Transverse colon (tissue), 4 donors: ENCODE measurements around the gene RAD51C. TPM values are rescaled to one million over a fixed set of nuclear protein-coding genes. Genes with fewer than 3 reads are reported as not detected.

Source experiments
- DNase-seq: peaks from one replicate; pipeline ENCODE4 v3.0.0-alpha.2; 2019
- H3K27ac ChIP-seq, 4 donors: fragments of 200-600 bp; sonication (generic); 2 replicates each; pipeline ENCODE4 v1.5.1; 2016 to 2018; ENCODE audit warnings: inconsistent platforms in 4 of 4
- H3K27me3 ChIP-seq: fragments of 200-600 bp; sonication (generic); 2 replicates; pipeline ENCODE4 v1.5.1; 2017; ENCODE audit warnings: inconsistent platforms
- H3K36me3 ChIP-seq, 4 donors: fragments of 200-600 bp; sonication (generic); 2 replicates each; pipeline ENCODE4 v1.5.1; 2017 to 2019; ENCODE audit warnings: inconsistent platforms in 4 of 4
- H3K4me1 ChIP-seq, 4 donors: fragments of 200-600 bp; sonication (generic); 2 replicates each; pipeline ENCODE4 v1.5.1; 2017 to 2020; ENCODE audit warnings: inconsistent platforms in 4 of 4
- H3K4me3 ChIP-seq, 4 donors: fragments of 200-600 bp; sonication (generic); 1 replicate in 1 of 4; 2 replicates in 3 of 4; pipeline versions ENCODE4 v1.5.1 to v1.6.1; 2017 to 2019; ENCODE audit warnings: inconsistent platforms in 4 of 4
- H3K9me3 ChIP-seq, 2 donors: fragments of 200-600 bp; sonication (generic); 2 replicates each; pipeline ENCODE4 v1.5.1; 2017 to 2019; ENCODE audit warnings: inconsistent platforms in 2 of 2
- CTCF ChIP-seq, 5 experiments: fragments of 200-600 bp in 3 of 5; fragments of 450-650 bp in 2 of 5; sonication (generic) in 3 of 5; IDR thresholded peaks; 1 replicate in 2 of 5; 2 replicates in 3 of 5; pipeline ENCODE4 v1.5.1; 2016 to 2017; ENCODE audit warnings: antibody characterized with exemption in 5 of 5, inconsistent platforms in 3 of 5, mild to moderate bottlenecking in 2 of 5, moderate library complexity in 1 of 5
- EP300 ChIP-seq: sonication (generic); formaldehyde crosslinking; IDR thresholded peaks from one replicate; pipeline ENCODE4 v1.6.1; 2017; ENCODE audit warnings: antibody characterized with exemption, low read depth
- POLR2A ChIP-seq: fragments of 450-650 bp; IDR thresholded peaks from one replicate; pipeline ENCODE4 v1.6.1; 2016; ENCODE audit warnings: antibody characterized with exemption, mild to moderate bottlenecking, moderate library complexity
- POLR2AphosphoS5 ChIP-seq, 3 donors: sonication (generic); formaldehyde crosslinking; IDR thresholded peaks; one replicate each; pipeline ENCODE4 v1.6.1; 2016; ENCODE audit warnings: antibody characterized with exemption in 3 of 3
- WGBS, 2 donors: methylation state at CpG; one replicate each; pipeline ENCODE4 v1.1.5; 2018; ENCODE audit warnings: low coverage in 1 of 2; 5-methylcytosine and 5-hydroxymethylcytosine counted together
- in situ Hi-C, 4 donors: fragments of 200-750 bp; cut with MboI; loops; one replicate each; pipeline versions ENCODE4 v1.15.0 to v1.15.1; 2017; ENCODE audit warnings: low sequenced_read_pairs in 3 of 4, low pct_ligation_motif_present in 1 of 4, low pct_unique_long_range_greater_than_20kb in 1 of 4
- intact Hi-C: fragments of 100-400 bp; cut with DNase I; formaldehyde crosslinking; loops from one replicate; pipeline ENCODE4 v1.15.1; 2023; ENCODE audit warnings: low total_unique reads
- total RNA-seq, 4 donors: library from RNA; depleted of rRNA; stranded (reverse); fragments of >200 nt; gene quantifications; one replicate each; pipeline ENCODE4 v1.1.0, GENCODE V29; 2016

RAD51C gene
- total RNA-seq, 4 donors from 2014 or later = 4.9 to 37.0 (median 9.2) TPM

GRCh38 chr17:58710948-58711552 lies 18.6 kb downstream of the RAD51C start:
- 53 to 67% methylated on average over 3 to 4 of the region's 4 CpGs for WGBS, 2 donors
- no peaks in the 10 kb centered on the region for H3K9me3 ChIP-seq
- H3K27me3 ChIP-seq = no peaks in the 10 kb centered on the region
- DNase-seq = peak; percentile 10
- H3K27ac ChIP-seq = no peak overlapping the region
- no peaks in the 10 kb centered on the region for H3K4me1 ChIP-seq
- H3K4me3 ChIP-seq = no peak overlapping the region
- TF ChIP-seq POLR2AphosphoS5 (IDR thresholded peaks at IDR 0.05) (no peak), CTCF (IDR thresholded peaks at IDR 0.05) (peak; percentile 62 to 73 (median 64)), POLR2A (no peak)
- no peaks in the 10 kb centered on the region for H3K36me3 ChIP-seq
- intact Hi-C loops (loop anchor here (5.0 kb wide), 1 partner anchor 291 kb away; no protein-coding TSS in a partner anchor), in situ Hi-C loops (loop anchor here in 3 of 4 donors (5.0 to 10.0 kb wide), 4 partner anchors 186 to 304 kb away; no protein-coding TSS in a partner anchor)

- intact Hi-C loops (no loop called here), in situ Hi-C loops (no loop called here)
- Histone ChIP-seq H3K27me3 (no peaks in the 10 kb centered on the region), H3K4me3 (no peak overlapping the region), H3K9me3 (no peaks in the 10 kb centered on the region), H3K4me1 (no peaks in the 10 kb centered on the region), H3K36me3 (no peaks in the 10 kb centered on the region), H3K27ac (no peak overlapping the region)
- no peak for DNase-seq
- WGBS, 2 donors = 97 to 100% methylated on average over 1 of the region's 1 CpG
- TF ChIP-seq CTCF (IDR thresholded peaks at IDR 0.05) (no peak), POLR2AphosphoS5 (IDR thresholded peaks at IDR 0.05) (no peak), POLR2A (no peak)
These were observed 29.9 kb downstream of the RAD51C start for GRCh38 chr17:58722274-58722673.

GRCh38 chr17:58722696-58723095 lies 30.3 kb downstream of the RAD51C start:
- no peak overlapping the region for H3K27ac ChIP-seq
- TF ChIP-seq EP300 (no peak), CTCF (IDR thresholded peaks at IDR 0.05) (no peak), POLR2A (no peak), POLR2AphosphoS5 (IDR thresholded peaks at IDR 0.05) (no peak)
- no peak for DNase-seq
- H3K9me3 ChIP-seq = no peaks in the 10 kb centered on the region
- intact Hi-C loops = no loop called here
- no peaks in the 10 kb centered on the region for H3K27me3 ChIP-seq
- no peaks in the 10 kb centered on the region for H3K36me3 ChIP-seq
- no peaks in the 10 kb centered on the region for H3K4me1 ChIP-seq
- in situ Hi-C loops = no loop called here
- WGBS, 2 donors = 93 to 99% methylated on average over 2 of the region's 2 CpGs
- no peak overlapping the region for H3K4me3 ChIP-seq

- no peak for DNase-seq
- Histone ChIP-seq H3K9me3 (no peaks in the 10 kb centered on the region), H3K36me3 (no peaks in the 10 kb centered on the region), H3K4me3 (no peak overlapping the region), H3K27me3 (no peaks in the 10 kb centered on the region), H3K27ac (no peak overlapping the region), H3K4me1 (no peaks in the 10 kb centered on the region)
- TF ChIP-seq POLR2A = no peak
- no peak for TF ChIP-seq CTCF (IDR thresholded peaks at IDR 0.05)
- TF ChIP-seq EP300 = no peak
- no peak for TF ChIP-seq POLR2AphosphoS5 (IDR thresholded peaks at IDR 0.05)
- in situ Hi-C loops = no loop called here
- intact Hi-C loops = loop anchor here (5.0 kb wide), 1 partner anchor 444 kb away; no protein-coding TSS in a partner anchor
- WGBS, 2 donors = 0 to 29% methylated on average over 1 of the region's 1 CpG
These were observed 36.4 kb downstream of the RAD51C start for GRCh38 chr17:58728798-58729197.
